Endothelial cell of umbilical vein (primary cell): ENCODE measurements around the gene LCLAT1. TPM values are rescaled to one million over a fixed set of nuclear protein-coding genes. Genes with fewer than 3 reads are reported as not detected.

Experiments used
- BruUV-seq: library from RNA; stranded (reverse); fragments of 400-500 nt; replicated peaks from 2 replicates; lab custom pipeline; 2021; lab: Mats Ljungman, UMichigan
- CTCF ChIA-PET: fragments of 300-600, 350-600 bp; sonication (Branson Sonifier 250); formaldehyde crosslinking; loops from one replicate; lab custom pipeline; 2021; ENCODE audit warnings: antibody characterized with exemption, inconsistent platforms; lab: Charles Lee
- POLR2A ChIA-PET: fragments of 300-600, 350-600 bp; sonication (Branson Sonifier 250); formaldehyde crosslinking; loops from one replicate; lab custom pipeline; 2021; ENCODE audit warnings: antibody characterized with exemption, inconsistent platforms; lab: Charles Lee
- DNase-seq: peaks from one replicate; pipeline ENCODE4 v3.0.0-alpha.2; 2011; ENCODE audit warnings: low read depth, low spot score
- FAIRE-seq: peaks from 2 replicates; lab custom pipeline; 2011; peaks lifted over from hg19 to GRCh38; lab: Jason Lieb, UNC
- H2AFZ ChIP-seq: 2 replicates; pipeline ENCODE4 v1.6.0; 2012; ENCODE audit warnings: low read depth, low read length, control low read depth, inconsistent platforms
- H3K27ac ChIP-seq: 2 replicates; pipeline ENCODE4 v1.5.1; 2011; ENCODE audit warnings: low read depth, mild to moderate bottlenecking, control low read depth, low read length, moderate library complexity; ENCODE audit not compliant: insufficient read depth
- H3K27me3 ChIP-seq, 2 experiments: 2 replicates each; pipeline versions ENCODE4 v1.6.0 to v1.6.1; 2011; ENCODE audit warnings: low read length in 2 of 2, mixed read lengths in 1 of 2; ENCODE audit not compliant: control insufficient read depth in 2 of 2, insufficient read depth in 2 of 2
- H3K36me3 ChIP-seq, 2 experiments: 2 replicates in 1 of 2; 3 replicates in 1 of 2; pipeline ENCODE4 v1.5.1; 2011; ENCODE audit warnings: low read length in 2 of 2, mild to moderate bottlenecking in 1 of 2, moderate library complexity in 1 of 2; ENCODE audit not compliant: control insufficient read depth in 2 of 2, insufficient read depth in 2 of 2; ENCODE audit errors: extremely low read depth in 1 of 2
- H3K4me1 ChIP-seq: 3 replicates; pipeline ENCODE4 v1.5.1; 2011; ENCODE audit warnings: mild to moderate bottlenecking, low read length; ENCODE audit not compliant: control insufficient read depth, insufficient read depth; ENCODE audit errors: extremely low read depth
- H3K4me2 ChIP-seq: 2 replicates; pipeline ENCODE4 v1.6.1; 2011; ENCODE audit warnings: low read length, control low read depth, mixed read lengths; ENCODE audit not compliant: insufficient read depth
- H3K4me3 ChIP-seq, 3 experiments: fragments of 200-600 bp in 1 of 3; sonication (generic), shearing (Covaris generic) in 1 of 3; replicated peaks in 1 of 3; 2 replicates each; pipeline ENCODE4 v1.5.1; 2011 to 2016; ENCODE audit warnings: control low read depth in 3 of 3, low read length in 3 of 3, mild to moderate bottlenecking in 2 of 3, inconsistent platforms in 1 of 3, low read depth in 1 of 3, moderate library complexity in 1 of 3; ENCODE audit not compliant: insufficient read depth in 1 of 3
- H3K79me2 ChIP-seq: 2 replicates; pipeline ENCODE4 v1.6.0; 2012; ENCODE audit warnings: low read length, inconsistent platforms; ENCODE audit not compliant: control insufficient read depth, insufficient read depth
- H3K9ac ChIP-seq: replicated peaks from 2 replicates; pipeline ENCODE3; 2011; ENCODE audit warnings: low read length, control low read depth; ENCODE audit not compliant: insufficient read depth; ENCODE audit errors: extremely low read depth
- H3K9me1 ChIP-seq: replicated peaks from 3 replicates; pipeline ENCODE4 v1.6.0; 2011; ENCODE audit warnings: mild to moderate bottlenecking, low read length; ENCODE audit not compliant: control insufficient read depth, insufficient read depth; ENCODE audit errors: extremely low read depth
- H3K9me3 ChIP-seq: replicated peaks from 2 replicates; pipeline ENCODE4 v1.5.1; 2012; ENCODE audit warnings: low read length, inconsistent platforms; ENCODE audit not compliant: control insufficient read depth, insufficient read depth
- H4K20me1 ChIP-seq: replicated peaks from 2 replicates; pipeline ENCODE3; 2011; ENCODE audit warnings: mild to moderate bottlenecking, low read length; ENCODE audit not compliant: control insufficient read depth, insufficient read depth; ENCODE audit errors: extremely low read depth
- EZH2 ChIP-seq: IDR thresholded peaks from 2 replicates; pipeline ENCODE4 v1.6.1; 2012; ENCODE audit warnings: borderline replicate concordance, low read depth, mild to moderate bottlenecking, moderate library complexity, low read length, inconsistent platforms; ENCODE audit not compliant: severe bottlenecking
- FOS ChIP-seq: IDR thresholded peaks from 2 replicates; pipeline ENCODE4 v1.6.1; 2011; ENCODE audit warnings: mild to moderate bottlenecking, low read length, moderate library complexity, borderline replicate concordance; ENCODE audit not compliant: insufficient read depth
- GATA2 ChIP-seq: IDR thresholded peaks from 2 replicates; pipeline ENCODE4 v1.7.0; 2011; ENCODE audit warnings: low read depth, mild to moderate bottlenecking, moderate library complexity, mixed read lengths, low read length; ENCODE audit not compliant: insufficient read length, insufficient read depth
- JUN ChIP-seq: IDR thresholded peaks from 2 replicates; pipeline ENCODE4 v1.6.1; 2011; ENCODE audit warnings: borderline replicate concordance, low read depth; ENCODE audit not compliant: insufficient read length, insufficient read depth
- MYC ChIP-seq: IDR thresholded peaks from one replicate; pipeline ENCODE4 v1.6.1; 2011; ENCODE audit warnings: mild to moderate bottlenecking, low read depth, low read length
- POLR2A ChIP-seq: IDR thresholded peaks from 2 replicates; pipeline ENCODE4 v1.6.1; 2012; ENCODE audit warnings: low read depth, mild to moderate bottlenecking, control low read depth, low read length
- POLR2AphosphoS5 ChIP-seq: IDR thresholded peaks from 2 replicates; pipeline ENCODE4 v1.6.1; 2012; ENCODE audit warnings: low read depth, mild to moderate bottlenecking, control low read depth, low read length, moderate library complexity; ENCODE audit not compliant: insufficient read depth
- dilution Hi-C: fragments of 300-500 bp; cut with MboI; formaldehyde crosslinking; loops from one replicate; pipeline ENCODE4 v1.15.0; 2019; ENCODE audit warnings: low sequenced_read_pairs; ENCODE audit not compliant: extremely low pct_ligation_motif_present
- intact Hi-C: fragments of 100-400 bp; cut with micrococcal nuclease; formaldehyde crosslinking; loops from one replicate; pipeline ENCODE4 v1.10.0; 2022
- polyA plus RNA-seq, 4 experiments: library from polyadenylated mRNA; depleted of rRNA in 3 of 4; stranded (reverse) in 3 of 4; unstranded in 1 of 4; fragments of >200 nt; gene quantifications; 2 replicates each; pipeline versions ENCODE4 v1.2.1 to v1.2.3, GENCODE V29; 2011 to 2012; ENCODE audit warnings: missing spikeins in 1 of 4
- total RNA-seq: library from RNA; stranded (reverse); gene quantifications from 2 replicates; pipeline ENCODE4 v1.2.3, GENCODE V29; 2021
- TF ChIP-seq, protein P1 (sequence below), 2 donors: IDR thresholded peaks; 1 replicate in 1 of 2; 2 replicates in 1 of 2; pipeline ENCODE4 v1.5.1; 2011; ENCODE audit warnings: low read length in 2 of 2, mild to moderate bottlenecking in 2 of 2, moderate library complexity in 2 of 2, control low read depth in 1 of 2, inconsistent platforms in 1 of 2, low read depth in 1 of 2; ENCODE audit not compliant: insufficient read depth in 1 of 2; ENCODE audit errors: extremely low read depth in 1 of 2
- TF ChIP-seq, protein P2 (sequence below): IDR thresholded peaks from 2 replicates; pipeline ENCODE4 v1.6.1; 2011; ENCODE audit not compliant: insufficient read depth, insufficient read length

The LCLAT1 gene
- total and polyA plus RNA-seq, 2 donors (not counting 3 experiments of a cell fraction or from before 2014, with no cell fraction given), result 6.1 to 20.8 TPM

DNA sequence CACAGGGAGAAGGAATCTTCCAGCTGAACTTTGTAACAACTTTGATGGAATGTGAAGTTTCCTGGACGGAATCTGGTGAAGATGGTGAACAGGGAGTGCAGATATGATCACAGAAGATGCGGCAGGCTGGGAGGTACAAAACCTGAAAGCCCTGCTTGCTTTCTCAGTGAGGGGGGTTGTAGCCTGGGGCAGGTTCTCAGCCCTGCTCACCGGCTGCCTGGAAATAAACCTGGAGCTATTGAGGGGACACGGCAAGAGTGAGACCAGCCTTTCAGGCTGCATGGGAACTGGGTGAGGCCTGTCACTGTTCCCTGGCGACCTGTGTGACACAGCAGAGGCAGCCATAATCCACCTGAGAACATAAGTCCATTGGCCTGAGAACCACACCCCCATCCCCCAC is 174.8 kb downstream of the LCLAT1 start:
- no peak for DNase-seq
- intact Hi-C loops (no loop called here), dilution Hi-C loops (no loop called here)
- H3K36me3 ChIP-seq, result no peaks in the 10 kb centered on the region
- H3K4me3 ChIP-seq, result no peak overlapping the region
- no TSS peak for BruUV-seq
- ChIA-PET POLR2A (no interaction called here), CTCF (interaction anchor here (1.0 to 1.8 kb wide), 2 partner anchors 383 to 457 kb away, joined by 3 to 4 read pairs; no protein-coding TSS in a partner anchor)
- H3K9me1 ChIP-seq, result no peaks in the 10 kb centered on the region
- H4K20me1 ChIP-seq, result no peaks in the 10 kb centered on the region
- H3K9ac ChIP-seq, result no peak overlapping the region
- H3K4me2 ChIP-seq, result no peak overlapping the region
- H2AFZ ChIP-seq, result no peak overlapping the region
- no peak for FAIRE-seq
- no peak overlapping the region for H3K27ac ChIP-seq
- TF ChIP-seq POLR2AphosphoS5 (no peak), EZH2 (no peak), MYC (no peak), FOS (no peak), JUN (no peak), GATA2 (no peak), POLR2A (no peak)
- TF ChIP-seq, protein P1, sequence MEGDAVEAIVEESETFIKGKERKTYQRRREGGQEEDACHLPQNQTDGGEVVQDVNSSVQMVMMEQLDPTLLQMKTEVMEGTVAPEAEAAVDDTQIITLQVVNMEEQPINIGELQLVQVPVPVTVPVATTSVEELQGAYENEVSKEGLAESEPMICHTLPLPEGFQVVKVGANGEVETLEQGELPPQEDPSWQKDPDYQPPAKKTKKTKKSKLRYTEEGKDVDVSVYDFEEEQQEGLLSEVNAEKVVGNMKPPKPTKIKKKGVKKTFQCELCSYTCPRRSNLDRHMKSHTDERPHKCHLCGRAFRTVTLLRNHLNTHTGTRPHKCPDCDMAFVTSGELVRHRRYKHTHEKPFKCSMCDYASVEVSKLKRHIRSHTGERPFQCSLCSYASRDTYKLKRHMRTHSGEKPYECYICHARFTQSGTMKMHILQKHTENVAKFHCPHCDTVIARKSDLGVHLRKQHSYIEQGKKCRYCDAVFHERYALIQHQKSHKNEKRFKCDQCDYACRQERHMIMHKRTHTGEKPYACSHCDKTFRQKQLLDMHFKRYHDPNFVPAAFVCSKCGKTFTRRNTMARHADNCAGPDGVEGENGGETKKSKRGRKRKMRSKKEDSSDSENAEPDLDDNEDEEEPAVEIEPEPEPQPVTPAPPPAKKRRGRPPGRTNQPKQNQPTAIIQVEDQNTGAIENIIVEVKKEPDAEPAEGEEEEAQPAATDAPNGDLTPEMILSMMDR (IDR thresholded peaks at IDR 0.05; ENCODE audit: extremely low read depth in 1 of 2, insufficient read depth in 1 of 2, low read depth in 1 of 2, low read length in 2 of 2), result no peak
- TF ChIP-seq, protein P2, sequence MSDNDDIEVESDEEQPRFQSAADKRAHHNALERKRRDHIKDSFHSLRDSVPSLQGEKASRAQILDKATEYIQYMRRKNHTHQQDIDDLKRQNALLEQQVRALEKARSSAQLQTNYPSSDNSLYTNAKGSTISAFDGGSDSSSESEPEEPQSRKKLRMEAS, result no peak
- H3K4me1 ChIP-seq, result no peaks in the 10 kb centered on the region
- no peaks in the 10 kb centered on the region for H3K9me3 ChIP-seq
- no peaks in the 10 kb centered on the region for H3K27me3 ChIP-seq
- H3K79me2 ChIP-seq, result no peaks in the 10 kb centered on the region
